ENCODE measurements around the gene CHST3.

The CHST3 gene

GRCh38 chr10:72009425-72010081 lies 45.4 kb downstream of the CHST3 start:
- no peaks in the 10 kb centered on the region for H3K9me3 Mint-ChIP-seq
- H3K27me3 Mint-ChIP-seq (ENCODE audit: low read depth, poor library complexity) = peaks cover 11% of the 10 kb centered on the region
- no peak for TF ChIP-seq CTCF (IDR thresholded peaks at IDR 0.05)
- DNase-seq = peak; percentile 69
- H3K4me3 Mint-ChIP-seq = peak overlapping the region; percentile 29
- H3K4me1 Mint-ChIP-seq = peaks cover 61% of the 10 kb centered on the region
- H3K27ac Mint-ChIP-seq = peak overlapping the region; percentile 99
- H3K36me3 Mint-ChIP-seq (ENCODE audit: low read depth) = peaks cover 23% of the 10 kb centered on the region

GRCh38 chr10:72010234-72010973 lies 46.2 kb downstream of the CHST3 start:
- H3K27me3 Mint-ChIP-seq (ENCODE audit: low read depth, poor library complexity) = peaks cover 8% of the 10 kb centered on the region

GRCh38 chr10:72011016-72011415 lies 46.8 kb downstream of the CHST3 start:
- Mint-ChIP-seq H3K9me3 (no peaks in the 10 kb centered on the region), H3K27me3 (ENCODE audit: low read depth, poor library complexity) (peaks cover 8% of the 10 kb centered on the region), H3K36me3 (ENCODE audit: low read depth) (peaks cover 23% of the 10 kb centered on the region), H3K4me3 (no peak overlapping the region), H3K4me1 (peaks cover 70% of the 10 kb centered on the region), H3K27ac (peak overlapping the region; percentile 99)
- no peak for DNase-seq
- TF ChIP-seq CTCF (IDR thresholded peaks at IDR 0.05) = no peak

More at GRCh38 chr10:72010234-72010973, 46.2 kb downstream of the CHST3 start:
- H3K36me3 Mint-ChIP-seq (ENCODE audit: low read depth) = peaks cover 23% of the 10 kb centered on the region
- H3K27ac Mint-ChIP-seq = peak overlapping the region; percentile 99
- TF ChIP-seq CTCF (IDR thresholded peaks at IDR 0.05) = no peak
- no peak overlapping the region for H3K4me3 Mint-ChIP-seq
- DNase-seq = no peak
- H3K9me3 Mint-ChIP-seq = no peaks in the 10 kb centered on the region
- peaks cover 69% of the 10 kb centered on the region for H3K4me1 Mint-ChIP-seq

GRCh38 chr10:72011468-72011867 lies 47.3 kb downstream of the CHST3 start:
- H3K27ac Mint-ChIP-seq = no peak overlapping the region
- DNase-seq = no peak
- no peak for TF ChIP-seq CTCF (IDR thresholded peaks at IDR 0.05)
- H3K27me3 Mint-ChIP-seq (ENCODE audit: low read depth, poor library complexity) = peaks cover 8% of the 10 kb centered on the region
- H3K36me3 Mint-ChIP-seq (ENCODE audit: low read depth) = peaks cover 22% of the 10 kb centered on the region
- H3K4me3 Mint-ChIP-seq = no peak overlapping the region
- peaks cover 70% of the 10 kb centered on the region for H3K4me1 Mint-ChIP-seq
- no peaks in the 10 kb centered on the region for H3K9me3 Mint-ChIP-seq

- no peak for TF ChIP-seq CTCF (IDR thresholded peaks at IDR 0.05)
- no peak for DNase-seq
- no peaks in the 10 kb centered on the region for H3K9me3 Mint-ChIP-seq
- H3K27me3 Mint-ChIP-seq (ENCODE audit: low read depth, poor library complexity) = peaks cover 8% of the 10 kb centered on the region
- no peak overlapping the region for H3K4me3 Mint-ChIP-seq
- H3K4me1 Mint-ChIP-seq = peaks cover 71% of the 10 kb centered on the region
- peak overlapping the region; percentile 58 for H3K27ac Mint-ChIP-seq
- H3K36me3 Mint-ChIP-seq (ENCODE audit: low read depth) = peaks cover 18% of the 10 kb centered on the region
These were observed 47.8 kb downstream of the CHST3 start for GRCh38 chr10:72011976-72012512.
